Choroid plexus epithelial cell (primary cell): Measurements from ENCODE around the gene TRDN.

Experiments used
- DNase-seq: peaks from one replicate; pipeline ENCODE4 v3.0.0-alpha.2; 2010; ENCODE audit warnings: low read depth
- H3K4me3 ChIP-seq: 2 replicates; pipeline ENCODE4 v1.5.1; 2011; ENCODE audit warnings: low read depth, mild to moderate bottlenecking, control low read depth, low read length, moderate library complexity
- TF ChIP-seq, protein P1 (sequence below): conservative IDR thresholded peaks from 2 replicates; pipeline ENCODE4 v1.5.1; 2011; ENCODE audit warnings: low read depth, mild to moderate bottlenecking, control low read depth, inconsistent platforms, low read length, moderate library complexity

Gene TRDN, protein sequence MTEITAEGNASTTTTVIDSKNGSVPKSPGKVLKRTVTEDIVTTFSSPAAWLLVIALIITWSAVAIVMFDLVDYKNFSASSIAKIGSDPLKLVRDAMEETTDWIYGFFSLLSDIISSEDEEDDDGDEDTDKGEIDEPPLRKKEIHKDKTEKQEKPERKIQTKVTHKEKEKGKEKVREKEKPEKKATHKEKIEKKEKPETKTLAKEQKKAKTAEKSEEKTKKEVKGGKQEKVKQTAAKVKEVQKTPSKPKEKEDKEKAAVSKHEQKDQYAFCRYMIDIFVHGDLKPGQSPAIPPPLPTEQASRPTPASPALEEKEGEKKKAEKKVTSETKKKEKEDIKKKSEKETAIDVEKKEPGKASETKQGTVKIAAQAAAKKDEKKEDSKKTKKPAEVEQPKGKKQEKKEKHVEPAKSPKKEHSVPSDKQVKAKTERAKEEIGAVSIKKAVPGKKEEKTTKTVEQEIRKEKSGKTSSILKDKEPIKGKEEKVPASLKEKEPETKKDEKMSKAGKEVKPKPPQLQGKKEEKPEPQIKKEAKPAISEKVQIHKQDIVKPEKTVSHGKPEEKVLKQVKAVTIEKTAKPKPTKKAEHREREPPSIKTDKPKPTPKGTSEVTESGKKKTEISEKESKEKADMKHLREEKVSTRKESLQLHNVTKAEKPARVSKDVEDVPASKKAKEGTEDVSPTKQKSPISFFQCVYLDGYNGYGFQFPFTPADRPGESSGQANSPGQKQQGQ

DNA sequence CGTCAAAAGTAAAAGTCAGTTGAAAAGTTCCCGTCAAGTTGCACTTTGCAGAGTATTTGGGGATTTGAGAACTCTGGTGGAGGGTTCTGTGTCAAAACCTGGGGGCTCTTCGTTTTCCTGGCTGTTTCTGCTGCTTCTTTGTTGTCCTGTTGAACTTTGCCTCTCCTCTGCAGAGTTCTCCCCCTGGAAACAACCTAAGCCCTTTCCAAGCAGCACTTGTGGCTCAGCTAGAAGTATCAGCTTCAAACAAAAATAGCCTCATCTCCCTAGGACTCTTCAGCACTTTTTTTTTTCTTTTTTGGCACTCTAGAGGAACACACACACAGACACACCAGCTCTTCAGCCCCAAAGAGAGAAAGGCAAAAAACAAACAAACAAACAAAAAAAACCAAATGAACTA, at the start of gene TRDN:
TRDN (minus strand) TSS at position 169 of the 400 bp plus-strand sequence. CDS start 175 bp downstream, outside the sequence.
- no peak for DNase-seq
- TF ChIP-seq, protein P1, sequence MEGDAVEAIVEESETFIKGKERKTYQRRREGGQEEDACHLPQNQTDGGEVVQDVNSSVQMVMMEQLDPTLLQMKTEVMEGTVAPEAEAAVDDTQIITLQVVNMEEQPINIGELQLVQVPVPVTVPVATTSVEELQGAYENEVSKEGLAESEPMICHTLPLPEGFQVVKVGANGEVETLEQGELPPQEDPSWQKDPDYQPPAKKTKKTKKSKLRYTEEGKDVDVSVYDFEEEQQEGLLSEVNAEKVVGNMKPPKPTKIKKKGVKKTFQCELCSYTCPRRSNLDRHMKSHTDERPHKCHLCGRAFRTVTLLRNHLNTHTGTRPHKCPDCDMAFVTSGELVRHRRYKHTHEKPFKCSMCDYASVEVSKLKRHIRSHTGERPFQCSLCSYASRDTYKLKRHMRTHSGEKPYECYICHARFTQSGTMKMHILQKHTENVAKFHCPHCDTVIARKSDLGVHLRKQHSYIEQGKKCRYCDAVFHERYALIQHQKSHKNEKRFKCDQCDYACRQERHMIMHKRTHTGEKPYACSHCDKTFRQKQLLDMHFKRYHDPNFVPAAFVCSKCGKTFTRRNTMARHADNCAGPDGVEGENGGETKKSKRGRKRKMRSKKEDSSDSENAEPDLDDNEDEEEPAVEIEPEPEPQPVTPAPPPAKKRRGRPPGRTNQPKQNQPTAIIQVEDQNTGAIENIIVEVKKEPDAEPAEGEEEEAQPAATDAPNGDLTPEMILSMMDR, result no peak
- H3K4me3 ChIP-seq, result no peak within 1 kb of the TSS

DNA sequence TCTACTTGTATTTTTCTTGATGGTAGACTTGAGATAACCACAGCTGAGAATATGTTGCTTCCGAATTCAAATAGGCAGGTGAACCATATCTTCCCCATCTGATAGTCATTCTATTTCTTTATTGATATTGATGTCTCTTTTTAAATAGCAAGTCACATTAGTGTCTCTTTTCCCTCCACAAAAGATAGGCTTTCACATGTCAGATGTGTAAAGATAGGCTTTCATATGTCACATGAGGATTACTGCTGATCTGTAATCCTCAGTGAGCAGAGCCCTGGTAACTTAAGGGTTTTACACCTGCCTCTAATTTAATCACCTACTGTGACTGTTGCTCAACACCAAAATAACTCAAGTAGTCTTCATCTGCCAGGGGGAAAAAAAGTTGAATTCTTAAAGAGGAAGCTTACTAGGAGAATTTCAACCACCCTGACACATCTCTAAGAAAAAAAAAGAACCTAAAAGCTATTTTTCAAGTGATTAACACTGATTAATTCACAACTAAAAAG, 45.3 kb upstream of the TRDN start:
- TF ChIP-seq, protein P1, result no peak
- H3K4me3 ChIP-seq, result no peak overlapping the region
- no peak for DNase-seq

DNA sequence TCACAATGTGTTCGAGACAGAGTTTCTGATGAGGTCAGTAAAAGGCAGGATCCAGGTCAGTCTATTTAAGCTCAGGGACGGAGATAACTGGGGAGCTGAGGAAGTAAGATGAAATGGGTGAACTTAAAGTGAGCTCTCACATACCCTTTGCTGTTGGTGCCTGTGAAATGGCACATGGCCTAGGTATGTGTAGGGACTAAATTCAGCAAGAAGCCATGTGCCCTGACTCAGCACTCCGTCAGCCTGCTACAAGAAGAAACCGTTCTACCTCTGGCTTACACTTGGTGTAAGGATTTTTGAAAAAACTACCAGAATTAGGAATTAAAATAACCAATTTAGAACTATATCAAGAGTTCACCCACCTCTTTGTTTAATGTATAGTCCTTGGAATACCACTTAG, 41.1 kb upstream of the TRDN start:
- H3K4me3 ChIP-seq, result no peak overlapping the region
- DNase-seq, result no peak
- TF ChIP-seq, protein P1, result no peak

DNA sequence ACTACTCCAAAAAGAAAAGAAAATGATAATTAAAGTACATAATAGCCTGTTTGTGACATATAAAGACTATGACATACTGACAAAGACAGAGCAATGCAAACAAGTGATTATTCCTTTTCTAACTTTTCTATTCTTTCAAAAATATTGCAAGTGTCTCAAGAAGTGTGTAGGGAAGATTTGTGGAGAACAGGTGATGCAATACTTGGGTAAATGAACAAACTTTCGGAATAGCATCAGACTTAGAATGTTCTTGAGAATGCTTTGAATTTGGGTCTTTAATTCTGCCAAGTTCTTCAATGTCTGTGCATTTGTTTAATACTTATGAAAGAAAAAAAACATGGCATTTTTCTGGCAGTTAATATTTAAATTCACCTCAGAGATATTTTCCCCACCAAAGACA, 40.0 kb upstream of the TRDN start:
- TF ChIP-seq, protein P1, result no peak
- DNase-seq, result no peak
- no peak overlapping the region for H3K4me3 ChIP-seq

DNA sequence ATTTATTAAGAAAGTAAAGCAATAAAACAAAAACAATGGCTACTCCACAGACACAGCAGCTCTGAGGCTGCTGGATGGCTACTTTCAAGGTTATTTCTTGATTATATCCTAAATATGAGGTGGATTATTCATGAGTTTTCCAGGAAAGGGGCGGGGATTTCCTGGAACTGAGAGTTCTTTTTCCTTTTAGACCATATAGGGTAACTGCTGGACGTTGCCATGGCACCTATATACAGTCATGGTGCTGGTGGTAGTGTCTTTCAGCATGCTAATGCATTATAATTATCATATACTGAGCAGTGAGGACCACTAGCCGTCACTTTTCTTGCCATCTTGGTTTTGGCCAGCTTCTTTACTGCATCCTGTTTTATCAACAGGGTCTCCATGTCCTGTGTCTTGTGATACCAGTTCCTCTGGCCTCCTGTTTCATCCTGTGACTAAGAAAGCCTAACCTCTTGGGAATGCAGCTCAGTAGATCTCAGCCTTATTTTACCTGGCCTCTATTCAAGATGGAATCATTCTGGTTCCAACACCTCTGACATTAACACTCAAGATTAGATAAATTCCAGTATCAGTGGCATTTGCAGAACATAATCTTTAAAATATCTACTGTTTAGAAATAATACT, 32.3 kb upstream of the TRDN start:
- TF ChIP-seq, protein P1, result no peak
- no peak overlapping the region for H3K4me3 ChIP-seq

DNA sequence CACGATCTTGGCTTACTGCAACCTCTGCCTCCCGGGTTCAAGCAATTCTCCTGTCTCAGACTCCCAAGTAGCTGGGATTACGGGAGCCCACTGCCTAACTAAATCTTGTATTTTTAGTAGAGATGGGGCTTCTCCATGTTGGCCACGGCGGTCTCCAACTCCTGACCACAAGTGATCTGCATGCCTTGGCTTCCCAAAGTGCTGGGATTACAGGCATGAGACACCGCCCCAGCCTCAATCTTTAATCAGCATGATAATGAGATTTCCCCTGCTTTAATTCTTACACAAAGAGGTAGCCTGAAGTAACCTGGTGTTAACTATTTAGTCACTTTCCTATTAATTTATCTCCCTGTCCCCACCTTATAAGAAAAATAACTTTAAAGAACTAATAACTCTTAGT, 31.3 kb upstream of the TRDN start:
- TF ChIP-seq, protein P1, result no peak
- no peak for DNase-seq

More for the DNA sequence above, 32.3 kb upstream of the TRDN start:
- DNase-seq, result no peak

More for the DNA sequence above, 31.3 kb upstream of the TRDN start:
- H3K4me3 ChIP-seq, result no peak overlapping the region
